Hepatocyte (in vitro differentiated cells): ENCODE measurements around the gene FARP2. TPM values are rescaled to one million over a fixed set of nuclear protein-coding genes. Genes with fewer than 3 reads are reported as not detected.

ENCODE experiments used
- DNase-seq: peaks from one replicate; pipeline ENCODE4 v3.0.0-alpha.2; 2016; ENCODE audit warnings: low spot score
- H2AFZ ChIP-seq: fragments of 200-600 bp; sonication (generic); 2 replicates; pipeline ENCODE4 v1.6.0; 2016; ENCODE audit warnings: antibody characterized with exemption, mild to moderate bottlenecking
- H3K27ac ChIP-seq: fragments of 200-600 bp; sonication (generic); 2 replicates; pipeline ENCODE4 v1.5.1; 2016; ENCODE audit warnings: mild to moderate bottlenecking
- H3K27me3 ChIP-seq: fragments of 200-600 bp; sonication (generic); 2 replicates; pipeline ENCODE4 v1.6.1; 2016
- H3K36me3 ChIP-seq: fragments of 200-600 bp; sonication (generic); replicated peaks from 2 replicates; pipeline ENCODE4 v1.5.1; 2016; ENCODE audit warnings: low read depth; ENCODE audit not compliant: insufficient read depth
- H3K4me1 ChIP-seq: fragments of 200-600 bp; sonication (generic); 2 replicates; pipeline ENCODE4 v1.5.1; 2016; ENCODE audit warnings: mild to moderate bottlenecking, moderate library complexity; ENCODE audit not compliant: insufficient read depth
- H3K4me2 ChIP-seq: fragments of 200-600 bp; sonication (generic); 2 replicates; pipeline ENCODE4 v1.6.0; 2016
- H3K4me3 ChIP-seq: fragments of 200-600 bp; sonication (generic); 2 replicates; pipeline ENCODE4 v1.5.1; 2016; ENCODE audit warnings: mild to moderate bottlenecking
- H3K79me2 ChIP-seq: fragments of 200-600 bp; sonication (generic); 2 replicates; pipeline ENCODE4 v1.6.0; 2017; ENCODE audit warnings: mild to moderate bottlenecking
- H3K9me2 ChIP-seq: fragments of 200-600 bp; sonication (generic); replicated peaks from 2 replicates; pipeline ENCODE4 v1.6.0; 2017; ENCODE audit warnings: mild to moderate bottlenecking; ENCODE audit not compliant: insufficient read depth
- H3K9me3 ChIP-seq: fragments of 200-600 bp; sonication (generic); 2 replicates; pipeline ENCODE4 v1.5.1; 2016; ENCODE audit warnings: low read depth, mild to moderate bottlenecking
- H4K20me1 ChIP-seq: fragments of 200-600 bp; sonication (generic); 2 replicates; pipeline ENCODE4 v1.6.0; 2016; ENCODE audit warnings: mild to moderate bottlenecking; ENCODE audit not compliant: insufficient read depth, poor library complexity, severe bottlenecking
- CTCF ChIP-seq: fragments of 200-600 bp; sonication (generic); IDR thresholded peaks from 2 replicates; pipeline ENCODE4 v1.5.1; 2016; ENCODE audit warnings: antibody characterized with exemption, mild to moderate bottlenecking; ENCODE audit not compliant: poor library complexity
- EZH2 ChIP-seq: fragments of 200-600 bp; sonication (generic); IDR thresholded peaks from 2 replicates; pipeline ENCODE4 v1.6.1; 2016; ENCODE audit warnings: antibody characterized with exemption, mild to moderate bottlenecking, borderline replicate concordance
- EZH2phosphoT487 ChIP-seq: fragments of 200-600 bp; sonication (generic); IDR thresholded peaks from one replicate; pipeline ENCODE4 v1.6.1; 2018; ENCODE audit warnings: antibody characterized with exemption, mild to moderate bottlenecking, low read depth, moderate library complexity; ENCODE audit not compliant: unreplicated experiment, severe bottlenecking
- WGBS: methylation state at CpG from one replicate; pipeline ENCODE4 v1.1.6; 2016; ENCODE audit warnings: low lambda C conversion rate; ENCODE audit errors: missing lambda C conversion rate; 5-methylcytosine and 5-hydroxymethylcytosine counted together
- polyA plus RNA-seq: library from polyadenylated mRNA; unstranded; fragments of >200 nt; fragmentation: Nextera tagmentation; extraction: Ambion mirVana; gene quantifications from 2 replicates; pipeline ENCODE4 v1.2.1, GENCODE V29; 2016
- total RNA-seq: library from RNA; depleted of rRNA; stranded (reverse); fragments of >200 nt; gene quantifications from 2 replicates; pipeline ENCODE4 v1.2.3, GENCODE V29; 2014

FARP2 gene
- total and polyA plus RNA-seq, 2 experiments from 2014 or later, result 29.1 to 29.6 TPM

DNA sequence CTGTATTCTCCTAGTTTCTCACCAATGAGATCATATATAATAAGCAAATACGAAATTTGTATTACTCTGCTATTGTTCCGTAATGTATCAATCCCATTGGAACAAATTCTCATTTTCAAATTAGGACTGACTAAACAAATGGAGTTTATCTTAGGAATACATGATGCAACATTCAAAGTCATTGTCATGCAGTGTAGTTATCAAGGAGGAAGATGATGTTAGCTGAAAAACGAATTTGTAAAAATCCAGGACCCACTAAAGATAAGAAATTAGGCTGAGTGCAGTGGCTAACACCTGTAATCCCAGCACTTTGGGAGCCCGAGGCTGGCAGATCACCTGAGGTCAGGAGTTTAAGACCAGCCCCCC lies 25.5 kb upstream of the FARP2 start:
- Histone ChIP-seq H2AFZ (no peak overlapping the region), H4K20me1 (peaks cover 40% of the 10 kb centered on the region), H3K4me1 (no peaks in the 10 kb centered on the region), H3K4me2 (no peak overlapping the region), H3K27ac (no peak overlapping the region), H3K27me3 (no peaks in the 10 kb centered on the region), H3K79me2 (peaks cover 94% of the 10 kb centered on the region), H3K36me3 (peaks cover 6% of the 10 kb centered on the region), H3K9me2 (no peaks in the 10 kb centered on the region), H3K4me3 (no peak overlapping the region), H3K9me3 (no peaks in the 10 kb centered on the region)
- no peak for DNase-seq
- no peak for TF ChIP-seq EZH2
- TF ChIP-seq CTCF, result no peak
- 92% methylated on average over 4 of the region's 4 CpGs for WGBS

DNA sequence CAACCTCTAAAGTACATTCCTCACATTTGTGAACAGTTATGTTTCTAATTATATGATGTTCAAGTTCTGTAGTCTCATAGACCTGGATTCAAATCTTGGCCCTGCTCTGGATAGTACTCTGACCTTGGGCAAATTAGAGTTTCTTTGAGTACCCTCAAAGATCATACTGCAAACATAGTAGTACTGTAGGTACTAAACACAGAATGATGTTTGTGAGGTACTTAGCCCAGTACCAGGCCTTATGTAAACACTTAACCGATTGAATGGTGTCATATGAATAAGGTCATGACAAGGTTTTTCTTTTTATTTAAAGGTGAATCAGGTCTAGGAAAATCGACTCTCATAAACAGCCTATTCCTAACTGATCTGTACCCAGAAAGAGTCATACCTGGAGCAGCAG lies 21.3 kb upstream of the FARP2 start:
- no peak overlapping the region for H2AFZ ChIP-seq
- no peaks in the 10 kb centered on the region for H3K9me2 ChIP-seq
- H3K36me3 ChIP-seq, result no peaks in the 10 kb centered on the region
- H3K4me1 ChIP-seq, result no peaks in the 10 kb centered on the region
- H4K20me1 ChIP-seq, result peaks cover 30% of the 10 kb centered on the region
- no peak overlapping the region for H3K4me3 ChIP-seq
- H3K27ac ChIP-seq, result no peak overlapping the region
- H3K27me3 ChIP-seq, result no peaks in the 10 kb centered on the region
- H3K9me3 ChIP-seq, result no peaks in the 10 kb centered on the region
- peaks cover 88% of the 10 kb centered on the region for H3K79me2 ChIP-seq
- no peak for TF ChIP-seq EZH2phosphoT487
- no peak for TF ChIP-seq CTCF
- no peak for TF ChIP-seq EZH2
- 76% methylated on average over 2 of the region's 2 CpGs for WGBS
- DNase-seq, result no peak
- H3K4me2 ChIP-seq, result no peak overlapping the region

GRCh38 chr2:241339839-241340630 lies 16.1 kb upstream of the FARP2 start:
- Histone ChIP-seq H3K4me2 (no peak overlapping the region), H3K27me3 (no peaks in the 10 kb centered on the region), H3K4me3 (no peak overlapping the region), H4K20me1 (peaks cover 12% of the 10 kb centered on the region), H3K9me3 (no peaks in the 10 kb centered on the region), H3K27ac (no peak overlapping the region), H3K79me2 (peaks cover 52% of the 10 kb centered on the region), H3K9me2 (no peaks in the 10 kb centered on the region), H3K4me1 (no peaks in the 10 kb centered on the region), H2AFZ (no peak overlapping the region), H3K36me3 (no peaks in the 10 kb centered on the region)
- 86% methylated on average over 8 of the region's 8 CpGs for WGBS
- DNase-seq, result no peak
- TF ChIP-seq CTCF (no peak), EZH2phosphoT487 (no peak), EZH2 (no peak)
